HG02943 (cell line): ENCODE results near the gene IGFL4.

Experiments used
- ATAC-seq: cut with Tn5 transposase; IDR thresholded peaks from one replicate; pipeline ENCODE4 v1.9.1; 2021; ENCODE audit warnings: mild to moderate bottlenecking, low read depth, moderate library complexity; ENCODE audit not compliant: unreplicated experiment

IGFL4 gene

GRCh38 chr19:46065486-46066071 lies 24.8 kb upstream of the IGFL4 start:
- ATAC-seq = no peak

- no peak for ATAC-seq
Observed at GRCh38 chr19:46063201-46063600, 22.4 kb upstream of the IGFL4 start.

GRCh38 chr19:46060012-46060411 lies 19.2 kb upstream of the IGFL4 start:
- no peak for ATAC-seq

GRCh38 chr19:46058778-46059177 lies 18.0 kb upstream of the IGFL4 start:
- ATAC-seq = no peak

- no peak for ATAC-seq
Observed at GRCh38 chr19:46056536-46056935, 15.7 kb upstream of the IGFL4 start.

GRCh38 chr19:46052896-46053295 lies 12.1 kb upstream of the IGFL4 start:
- ATAC-seq = no peak

GRCh38 chr19:46049597-46049996 lies 8.8 kb upstream of the IGFL4 start:
- no peak for ATAC-seq

GRCh38 chr19:46043519-46043918 lies 2.7 kb upstream of the IGFL4 start:
- ATAC-seq = no peak

- ATAC-seq = no peak
Observed at GRCh38 chr19:46042252-46042883, 1.6 kb upstream of the IGFL4 start.

- no peak for ATAC-seq
Observed at GRCh38 chr19:46040125-46040524, 677 bp downstream of the IGFL4 start.

GRCh38 chr19:46036744-46037128 lies 4.1 kb downstream of the IGFL4 start:
- no peak for ATAC-seq

- no peak for ATAC-seq
Observed at GRCh38 chr19:46035986-46036743, 4.6 kb downstream of the IGFL4 start.

- ATAC-seq = no peak
Observed at GRCh38 chr19:46035546-46035945, 5.3 kb downstream of the IGFL4 start.

- ATAC-seq = no peak
Observed at GRCh38 chr19:46033401-46033800, 7.4 kb downstream of the IGFL4 start.

- no peak for ATAC-seq
Observed at GRCh38 chr19:46032597-46033025, 8.2 kb downstream of the IGFL4 start.

GRCh38 chr19:46031781-46032596 lies 8.8 kb downstream of the IGFL4 start:
- ATAC-seq = no peak

- no peak for ATAC-seq
Observed at GRCh38 chr19:46030812-46031550, 9.8 kb downstream of the IGFL4 start.

GRCh38 chr19:46025835-46026234 lies 15.0 kb downstream of the IGFL4 start:
- no peak for ATAC-seq

GRCh38 chr19:46023311-46023779 lies 17.5 kb downstream of the IGFL4 start:
- no peak for ATAC-seq
